Measurements from ENCODE around the gene RAB8A. TPM values are rescaled to one million over a fixed set of nuclear protein-coding genes. Genes with fewer than 3 reads are reported as not detected.
A peak's percentile ranks its signal among the peaks of the same experiment; 100 is the strongest.

The RAB8A gene
- total RNA-seq, 1 experiment from 2014 or later: 108 TPM

DNA sequence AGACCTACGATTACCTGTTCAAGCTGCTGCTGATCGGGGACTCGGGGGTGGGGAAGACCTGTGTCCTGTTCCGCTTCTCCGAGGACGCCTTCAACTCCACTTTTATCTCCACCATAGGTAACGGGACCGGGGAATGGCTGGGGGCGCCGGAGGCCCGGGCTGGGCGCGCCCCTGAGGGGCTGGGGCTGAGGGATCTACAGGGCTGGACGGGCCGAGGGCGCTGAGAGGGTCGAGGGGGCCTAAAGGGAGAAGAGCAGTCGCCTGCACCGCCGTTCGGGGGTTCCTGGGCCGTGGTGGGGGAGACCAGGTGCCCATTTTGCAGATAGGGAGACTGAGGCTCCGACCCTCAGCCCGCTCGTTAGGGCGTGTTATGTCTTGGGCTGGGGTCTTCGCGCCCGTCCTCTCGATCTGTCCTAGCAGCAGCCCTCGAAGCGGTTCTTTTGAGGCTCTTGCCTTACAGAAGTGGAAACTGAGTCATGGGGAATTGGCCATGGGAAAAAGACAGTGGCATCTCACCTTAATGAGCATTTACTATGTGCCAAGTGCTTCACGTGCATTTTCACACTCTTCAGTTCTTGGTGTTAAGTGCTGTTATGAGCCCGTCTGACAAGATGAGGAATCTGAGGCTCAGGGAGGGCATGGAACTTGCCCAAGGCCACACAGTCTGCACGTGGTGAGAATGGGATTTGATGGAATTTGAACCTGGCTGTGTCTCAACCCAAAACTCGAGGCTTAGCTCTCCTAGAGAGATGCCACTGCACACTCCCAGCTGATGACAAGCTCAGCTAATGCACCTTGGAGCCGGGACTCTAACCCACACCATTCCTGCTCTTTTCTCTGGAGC, 442 bp downstream of the RAB8A start:
- Mint-ChIP-seq H3K27me3 (ENCODE audit: insufficient read depth, unreplicated experiment) (no peaks in the 10 kb centered on the region), H3K9me3 (ENCODE audit: unreplicated experiment) (no peaks in the 10 kb centered on the region), H3K36me3 (ENCODE audit: insufficient read depth, unreplicated experiment) (peaks cover 42% of the 10 kb centered on the region), H3K27ac (ENCODE audit: unreplicated experiment) (peak overlapping the region; percentile 95), H3K4me1 (ENCODE audit: low read depth, unreplicated experiment) (peaks cover 17% of the 10 kb centered on the region), H3K4me3 (ENCODE audit: unreplicated experiment) (peak overlapping the region; percentile 96)
- peak overlapping the region; percentile 72 for H3K4me3 ChIP-seq (ENCODE audit: low read depth, low read length)
- TF ChIP-seq, protein P1, sequence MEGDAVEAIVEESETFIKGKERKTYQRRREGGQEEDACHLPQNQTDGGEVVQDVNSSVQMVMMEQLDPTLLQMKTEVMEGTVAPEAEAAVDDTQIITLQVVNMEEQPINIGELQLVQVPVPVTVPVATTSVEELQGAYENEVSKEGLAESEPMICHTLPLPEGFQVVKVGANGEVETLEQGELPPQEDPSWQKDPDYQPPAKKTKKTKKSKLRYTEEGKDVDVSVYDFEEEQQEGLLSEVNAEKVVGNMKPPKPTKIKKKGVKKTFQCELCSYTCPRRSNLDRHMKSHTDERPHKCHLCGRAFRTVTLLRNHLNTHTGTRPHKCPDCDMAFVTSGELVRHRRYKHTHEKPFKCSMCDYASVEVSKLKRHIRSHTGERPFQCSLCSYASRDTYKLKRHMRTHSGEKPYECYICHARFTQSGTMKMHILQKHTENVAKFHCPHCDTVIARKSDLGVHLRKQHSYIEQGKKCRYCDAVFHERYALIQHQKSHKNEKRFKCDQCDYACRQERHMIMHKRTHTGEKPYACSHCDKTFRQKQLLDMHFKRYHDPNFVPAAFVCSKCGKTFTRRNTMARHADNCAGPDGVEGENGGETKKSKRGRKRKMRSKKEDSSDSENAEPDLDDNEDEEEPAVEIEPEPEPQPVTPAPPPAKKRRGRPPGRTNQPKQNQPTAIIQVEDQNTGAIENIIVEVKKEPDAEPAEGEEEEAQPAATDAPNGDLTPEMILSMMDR (IDR thresholded peaks at IDR 0.05; ENCODE audit: insufficient read depth in 1 of 2, low read depth in 1 of 2, low read length in 1 of 2, severe bottlenecking in 1 of 2, unreplicated experiment in 1 of 2): no peak
- peaks cover 25% of the 10 kb centered on the region for H3K4me1 ChIP-seq
- no peak for DNase-seq
- ChIA-PET POLR2A (interaction anchor here (1.2 kb wide), 1 partner anchor 36 kb away, joined by 6 read pairs; the partner anchor contains the start of gene TPM4), CTCF (interaction anchor here (0.5 to 2.0 kb wide), 5 partner anchors 34 to 73 kb away, joined by 3 to 12 read pairs (median 6); partner anchors contain the start of genes FAM32A and TPM4)
- no peaks in the 10 kb centered on the region for H3K36me3 ChIP-seq (ENCODE audit: control insufficient read depth, insufficient read depth, low read length)
- H3K27me3 ChIP-seq (replicated peaks; ENCODE audit: control insufficient read depth, insufficient read depth, low read length): no peaks in the 10 kb centered on the region
- no peaks in the 10 kb centered on the region for H3K9me3 ChIP-seq
- TSS peak; percentile 78 for BruUV-seq (replicated peaks)
- intact Hi-C loops (cut with micrococcal nuclease; ENCODE audit: unreplicated experiment): loop anchor here (1.0 to 2.0 kb wide), 6 partner anchors 14 to 71 kb away; partner anchors contain the start of gene TPM4

DNA sequence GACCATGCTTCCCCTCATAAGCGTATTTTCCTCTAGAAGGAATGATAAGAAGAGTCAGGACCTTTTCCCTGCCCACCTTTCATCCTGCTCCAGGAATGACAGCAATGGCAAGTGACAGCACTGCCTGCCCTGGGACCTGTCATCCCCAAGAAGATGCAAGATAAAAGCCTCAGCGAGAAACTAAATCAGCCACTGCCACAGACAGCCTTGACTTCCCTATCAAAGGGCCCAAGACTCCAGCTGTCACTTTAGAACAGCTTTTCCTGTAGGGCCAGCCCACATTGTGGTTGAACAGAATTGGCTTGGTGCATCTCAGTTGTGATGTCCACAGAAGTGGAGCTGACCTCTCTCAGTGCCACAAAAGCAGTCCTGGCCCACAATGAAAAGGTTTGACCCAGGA, 1.1 kb downstream of the RAB8A start:
- TF ChIP-seq, protein P1 (IDR thresholded peaks at IDR 0.05; ENCODE audit: insufficient read depth in 1 of 2, low read depth in 1 of 2, low read length in 1 of 2, severe bottlenecking in 1 of 2, unreplicated experiment in 1 of 2): no peak
- H3K36me3 ChIP-seq (ENCODE audit: control insufficient read depth, insufficient read depth, low read length): no peaks in the 10 kb centered on the region
- peak overlapping the region; percentile 95 for H3K27ac Mint-ChIP-seq (ENCODE audit: unreplicated experiment)
- ChIA-PET POLR2A (interaction anchor here (0.6 kb wide), 1 partner anchor 50 kb away, joined by 3 read pairs; no protein-coding TSS in a partner anchor), CTCF (interaction anchor here (0.7 kb wide), 1 partner anchor 71 kb away, joined by 3 read pairs; no protein-coding TSS in a partner anchor)
- peaks cover 48% of the 10 kb centered on the region for H3K36me3 Mint-ChIP-seq (ENCODE audit: insufficient read depth, unreplicated experiment)
- no peaks in the 10 kb centered on the region for H3K9me3 Mint-ChIP-seq (ENCODE audit: unreplicated experiment)
- DNase-seq: no peak
- no peaks in the 10 kb centered on the region for H3K9me3 ChIP-seq
- H3K27me3 ChIP-seq (replicated peaks; ENCODE audit: control insufficient read depth, insufficient read depth, low read length): no peaks in the 10 kb centered on the region
- H3K27me3 Mint-ChIP-seq (ENCODE audit: insufficient read depth, unreplicated experiment): no peaks in the 10 kb centered on the region
- peak overlapping the region; percentile 72 for H3K4me3 ChIP-seq (ENCODE audit: low read depth, low read length)
- no TSS peak for BruUV-seq (replicated peaks)
- H3K4me3 Mint-ChIP-seq (ENCODE audit: unreplicated experiment): peak overlapping the region; percentile 96
- intact Hi-C loops (cut with micrococcal nuclease; ENCODE audit: unreplicated experiment): no loop called here
- H3K4me1 ChIP-seq: peaks cover 25% of the 10 kb centered on the region
- H3K4me1 Mint-ChIP-seq (ENCODE audit: low read depth, unreplicated experiment): peaks cover 12% of the 10 kb centered on the region

DNA sequence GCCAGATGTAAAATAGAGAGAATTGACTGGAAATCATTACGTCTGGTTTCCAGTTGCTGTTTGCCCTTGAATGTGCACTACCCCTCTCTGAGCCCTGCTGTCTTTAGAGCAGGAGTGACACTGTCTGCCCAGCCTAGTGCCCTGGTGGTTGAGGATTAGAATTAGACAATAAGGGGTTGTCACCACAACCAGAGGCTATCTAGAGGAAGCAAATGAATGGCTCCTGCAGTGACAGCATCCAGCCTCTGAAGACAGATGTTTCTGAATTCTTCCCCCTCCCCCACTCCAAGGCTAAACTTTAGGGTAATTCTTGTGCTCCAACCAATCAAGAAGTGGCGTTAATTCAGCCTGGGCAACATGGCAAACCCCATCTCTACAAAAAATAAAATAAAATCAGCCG, 2.0 kb downstream of the RAB8A start:
- H3K4me3 ChIP-seq (ENCODE audit: low read depth, low read length): no peak overlapping the region
- CTCF ChIA-PET: no interaction called here

More for the DNA sequence above, 2.0 kb downstream of the RAB8A start:
- Mint-ChIP-seq H3K36me3 (ENCODE audit: insufficient read depth, unreplicated experiment) (peaks cover 58% of the 10 kb centered on the region), H3K9me3 (ENCODE audit: unreplicated experiment) (no peaks in the 10 kb centered on the region), H3K4me1 (ENCODE audit: low read depth, unreplicated experiment) (peaks cover 12% of the 10 kb centered on the region), H3K4me3 (ENCODE audit: unreplicated experiment) (peak overlapping the region; percentile 24), H3K27ac (ENCODE audit: unreplicated experiment) (no peak overlapping the region), H3K27me3 (ENCODE audit: insufficient read depth, unreplicated experiment) (no peaks in the 10 kb centered on the region)
- no peak for DNase-seq
- Histone ChIP-seq H3K4me1 (peaks cover 25% of the 10 kb centered on the region), H3K9me3 (no peaks in the 10 kb centered on the region), H3K27me3 (replicated peaks; ENCODE audit: control insufficient read depth, insufficient read depth, low read length) (no peaks in the 10 kb centered on the region), H3K36me3 (ENCODE audit: control insufficient read depth, insufficient read depth, low read length) (peaks cover 3% of the 10 kb centered on the region)
- no TSS peak for BruUV-seq (replicated peaks)
- POLR2A ChIA-PET: no interaction called here
- intact Hi-C loops (cut with micrococcal nuclease; ENCODE audit: unreplicated experiment): no loop called here
- TF ChIP-seq, protein P1 (IDR thresholded peaks at IDR 0.05; ENCODE audit: insufficient read depth in 1 of 2, low read depth in 1 of 2, low read length in 1 of 2, severe bottlenecking in 1 of 2, unreplicated experiment in 1 of 2): no peak
